ENCODE measurements around the gene WNT2B. TPM values are rescaled to one million over a fixed set of nuclear protein-coding genes. Genes with fewer than 3 reads are reported as not detected.

Gene WNT2B
- polyA plus RNA-seq, 4 donors, result 1.9 to 4.8 (median 3.4) TPM

DNA sequence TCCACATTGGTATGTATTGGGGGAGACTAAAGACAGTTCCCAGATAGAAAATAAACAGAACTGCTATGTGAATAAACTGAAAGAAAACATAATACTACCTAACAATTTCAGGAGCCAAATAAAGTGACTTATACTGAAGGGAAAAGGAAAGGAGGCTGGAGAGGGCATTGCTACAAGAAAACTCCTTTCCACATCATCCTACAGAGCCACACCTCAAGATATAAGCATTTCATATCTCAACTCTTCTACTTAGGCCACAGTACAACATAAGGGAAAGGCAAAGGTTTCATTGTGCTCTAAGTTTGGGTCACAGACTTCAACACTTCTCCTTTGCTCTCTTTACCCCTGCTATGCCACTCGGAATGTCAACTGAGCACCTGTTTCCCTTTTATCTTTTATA, 55.3 kb downstream of the WNT2B start:
- no peak for DNase-seq (ENCODE audit: low read depth in 4 of 4, low spot score in 2 of 4)

DNA sequence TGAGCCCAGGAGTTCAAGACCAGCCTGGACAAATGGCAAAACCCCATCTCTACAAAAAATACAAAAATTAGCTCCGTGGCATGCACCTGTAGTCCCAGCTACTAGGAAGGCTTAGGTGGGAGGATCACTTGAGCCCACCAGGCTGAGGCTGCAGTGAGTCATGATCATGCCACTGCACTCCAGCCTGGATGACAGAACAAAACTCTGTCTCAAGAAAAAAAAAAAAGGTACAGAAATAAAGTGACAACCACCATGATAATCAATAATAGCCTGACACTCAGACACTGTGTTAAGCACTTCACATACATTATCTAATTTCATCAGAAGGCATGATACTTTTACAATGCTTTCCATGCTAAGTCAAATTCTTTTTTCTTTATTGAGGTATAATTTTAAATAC, 57.0 kb downstream of the WNT2B start:
- no peak for DNase-seq (ENCODE audit: low read depth in 4 of 4, low spot score in 2 of 4)

DNA sequence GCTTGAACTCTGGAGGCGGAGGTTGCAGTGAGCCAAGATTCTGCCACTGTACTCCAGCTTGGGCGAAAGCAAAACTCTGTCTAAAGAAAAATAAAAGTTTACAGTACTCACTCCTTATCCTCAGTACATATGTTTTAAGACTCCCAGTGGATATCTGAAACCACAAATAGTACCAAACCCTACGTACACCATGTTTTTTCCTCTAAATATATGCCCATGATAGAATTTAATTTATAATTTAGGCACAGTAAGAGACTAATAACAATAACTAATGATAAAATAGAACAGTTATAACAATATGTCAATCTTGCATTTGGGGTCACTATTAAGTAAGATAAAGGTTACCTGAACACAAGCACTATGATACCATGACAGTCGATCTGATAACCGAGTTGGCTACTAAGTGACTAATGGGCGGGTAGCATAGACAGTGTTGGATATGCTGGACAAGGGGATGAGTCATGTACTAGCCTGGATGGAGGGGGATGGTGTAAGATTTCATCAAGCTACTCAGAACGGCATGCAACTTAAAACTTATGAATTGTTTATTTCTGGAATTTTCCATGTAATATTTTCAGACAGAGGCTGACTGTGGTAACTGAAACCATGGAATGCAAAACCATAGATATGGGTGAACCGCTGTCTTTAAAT, 66.5 kb downstream of the WNT2B start:
- no peak for DNase-seq (ENCODE audit: low read depth in 4 of 4, low spot score in 2 of 4)

DNA sequence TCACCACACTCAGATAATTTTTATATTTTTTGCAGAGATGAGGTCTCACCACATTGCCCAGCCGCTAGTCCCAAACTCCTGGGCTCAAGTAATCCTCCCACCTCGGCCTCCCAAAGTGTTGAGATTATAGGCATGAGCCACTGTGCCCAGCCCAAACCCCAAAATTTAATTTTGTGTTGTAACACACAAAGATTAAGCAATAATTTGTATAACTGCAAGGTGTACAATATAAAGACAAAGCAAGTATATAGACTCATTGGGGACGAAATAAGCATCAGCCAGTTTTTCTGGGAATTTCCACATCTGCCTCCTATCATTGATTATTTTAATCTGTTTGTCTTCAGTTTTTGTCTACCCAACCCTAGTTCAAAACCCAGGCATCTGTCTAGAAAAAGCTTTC, 67.5 kb downstream of the WNT2B start:
- no peak for DNase-seq (ENCODE audit: low read depth in 4 of 4, low spot score in 2 of 4)

Other genes starting within 250 kb of the WNT2B start
- gene CTTNBP2NL, start 112.8 kb upstream of the WNT2B start, polyA plus RNA-seq (ENCODE audit: insufficient read length in 4 of 4), result 10 to 100 TPM; 36.9 to 41.2 (median 40.5) TPM
- 10 to 100 TPM; 26.0 to 33.4 (median 28.4) TPM for gene ST7L, start 110.2 kb downstream of the WNT2B start, polyA plus RNA-seq (ENCODE audit: insufficient read length in 4 of 4)
- 100 to 1,000 TPM; 125 to 145 (median 132) TPM for gene CAPZA1, start 110.9 kb downstream of the WNT2B start, polyA plus RNA-seq (ENCODE audit: insufficient read length in 4 of 4)
- gene MOV10, start 165.7 kb downstream of the WNT2B start, polyA plus RNA-seq (ENCODE audit: insufficient read length in 4 of 4), result 10 to 100 TPM; 60.8 to 87.7 (median 70.4) TPM
- 100 to 1,000 TPM; 201 to 253 (median 223) TPM for gene RHOC, start 198.2 kb downstream of the WNT2B start, polyA plus RNA-seq (ENCODE audit: insufficient read length in 4 of 4)
- 1 to 10 TPM in 3 of 4 donors, under 1 TPM in 1; 0.96 to 1.8 (median 1.3) TPM for gene PPM1J, start 206.4 kb downstream of the WNT2B start, polyA plus RNA-seq (ENCODE audit: insufficient read length in 4 of 4)